Ishikawa (cell line): Measurements from ENCODE around the gene SPDL1.

Experiments
- CEBPB ChIP-seq: IDR thresholded peaks from 2 replicates; pipeline ENCODE4 v1.6.1; 2012
- CREB1 ChIP-seq: IDR thresholded peaks from 2 replicates; pipeline ENCODE4 v1.6.1; 2012; ENCODE audit warnings: low read depth
- EGR1 ChIP-seq: IDR thresholded peaks from 2 replicates; pipeline ENCODE4 v1.6.1; 2012
- EP300 ChIP-seq: IDR thresholded peaks from 2 replicates; pipeline ENCODE4 v1.6.1; 2012; ENCODE audit warnings: borderline replicate concordance
- FOXM1 ChIP-seq: IDR thresholded peaks from 2 replicates; pipeline ENCODE4 v1.6.1; 2012; ENCODE audit warnings: low read depth, borderline replicate concordance
- NFIC ChIP-seq: IDR thresholded peaks from 2 replicates; pipeline ENCODE4 v1.6.1; 2012
- RAD21 ChIP-seq: IDR thresholded peaks from 2 replicates; pipeline ENCODE4 v1.6.1; 2012; ENCODE audit warnings: low read depth
- REST ChIP-seq: IDR thresholded peaks from 2 replicates; pipeline ENCODE4 v1.6.1; 2012; ENCODE audit warnings: low read depth, mild to moderate bottlenecking
- TAF1 ChIP-seq: IDR thresholded peaks from 2 replicates; pipeline ENCODE4 v1.6.1; 2012; ENCODE audit warnings: low read depth, mild to moderate bottlenecking
- TCF12 ChIP-seq: IDR thresholded peaks from 2 replicates; pipeline ENCODE4 v1.6.1; 2012; ENCODE audit warnings: low read depth
- TEAD4 ChIP-seq: IDR thresholded peaks from 2 replicates; pipeline ENCODE4 v1.6.1; 2012
- YY1 ChIP-seq: IDR thresholded peaks from 2 replicates; pipeline ENCODE4 v1.6.1; 2012; ENCODE audit warnings: low read depth
- ZBTB7A ChIP-seq: IDR thresholded peaks from 2 replicates; pipeline ENCODE4 v1.6.1; 2012; ENCODE audit warnings: low read depth
- TF ChIP-seq, protein P1 (sequence below): IDR thresholded peaks from 2 replicates; pipeline ENCODE4 v1.6.1; 2012
- TF ChIP-seq, protein P2 (sequence below): IDR thresholded peaks from 2 replicates; pipeline ENCODE4 v1.6.1; 2012

Gene SPDL1

GRCh38 chr5:169577951-169578350 is 5.6 kb upstream of the SPDL1 start:
- peak; percentile 66 for TF ChIP-seq RAD21
- TF ChIP-seq EGR1: no peak

GRCh38 chr5:169580964-169581363 is 2.6 kb upstream of the SPDL1 start:
- TF ChIP-seq TEAD4: no peak
- TF ChIP-seq YY1: no peak
- TF ChIP-seq FOXM1: no peak
- no peak for TF ChIP-seq ZBTB7A
- no peak for TF ChIP-seq TCF12
- TF ChIP-seq EGR1: no peak
- TF ChIP-seq EP300: no peak
- TF ChIP-seq, protein P1, sequence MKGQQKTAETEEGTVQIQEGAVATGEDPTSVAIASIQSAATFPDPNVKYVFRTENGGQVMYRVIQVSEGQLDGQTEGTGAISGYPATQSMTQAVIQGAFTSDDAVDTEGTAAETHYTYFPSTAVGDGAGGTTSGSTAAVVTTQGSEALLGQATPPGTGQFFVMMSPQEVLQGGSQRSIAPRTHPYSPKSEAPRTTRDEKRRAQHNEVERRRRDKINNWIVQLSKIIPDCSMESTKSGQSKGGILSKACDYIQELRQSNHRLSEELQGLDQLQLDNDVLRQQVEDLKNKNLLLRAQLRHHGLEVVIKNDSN: no peak
- TF ChIP-seq CEBPB: no peak
- TF ChIP-seq REST: no peak
- no peak for TF ChIP-seq CREB1

GRCh38 chr5:169581580-169582227 is 1.9 kb upstream of the SPDL1 start:
- TF ChIP-seq, protein P2, sequence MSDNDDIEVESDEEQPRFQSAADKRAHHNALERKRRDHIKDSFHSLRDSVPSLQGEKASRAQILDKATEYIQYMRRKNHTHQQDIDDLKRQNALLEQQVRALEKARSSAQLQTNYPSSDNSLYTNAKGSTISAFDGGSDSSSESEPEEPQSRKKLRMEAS: no peak
- peak; percentile 75 for TF ChIP-seq RAD21

DNA sequence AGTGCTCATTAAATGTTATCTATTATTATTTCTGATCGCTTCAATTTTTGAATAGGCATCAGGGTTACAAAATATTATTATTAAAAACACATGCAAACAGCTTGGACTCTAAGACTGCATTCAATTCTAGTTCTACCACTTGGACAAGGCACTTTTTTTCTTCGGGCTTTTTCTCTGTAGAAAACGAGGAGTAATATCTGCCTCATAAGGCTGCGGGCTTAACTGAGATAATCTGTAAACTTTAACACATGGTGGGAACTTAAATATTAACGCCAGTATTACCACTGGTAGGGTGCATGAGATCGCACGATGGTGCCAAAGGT is 511 bp upstream of the SPDL1 start:
- TF ChIP-seq NFIC: no peak
- no peak for TF ChIP-seq FOXM1

DNA sequence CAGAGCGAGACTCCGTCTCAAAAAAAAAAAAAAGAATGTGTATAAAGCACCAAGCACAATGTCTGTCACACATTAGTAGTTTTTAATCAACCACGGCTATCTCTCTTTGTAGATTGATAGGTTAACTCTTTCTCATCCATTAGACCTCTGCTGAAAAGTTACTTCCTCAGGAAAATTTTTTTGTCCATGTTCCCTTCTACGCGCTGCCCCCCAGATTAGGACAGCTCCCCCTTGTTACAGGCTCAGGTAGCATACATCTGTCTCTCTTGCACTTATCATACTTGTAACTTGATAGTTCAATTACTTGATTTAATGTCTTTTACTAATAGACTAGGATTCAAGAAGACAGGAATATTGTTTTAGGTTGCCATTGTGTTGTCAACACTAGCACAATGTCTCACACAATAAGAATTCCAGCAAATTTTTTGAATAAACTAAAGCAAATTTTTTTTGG is 1.5 kb downstream of the SPDL1 start:
- TF ChIP-seq, protein P2: no peak
- no peak for TF ChIP-seq EGR1
- no peak for TF ChIP-seq EP300
- no peak for TF ChIP-seq TAF1
- no peak for TF ChIP-seq TEAD4
- no peak for TF ChIP-seq CEBPB
- TF ChIP-seq, protein P1: no peak

- TF ChIP-seq CREB1: no peak
These were observed 7.0 kb downstream of the SPDL1 start for GRCh38 chr5:169590602-169591001.

DNA sequence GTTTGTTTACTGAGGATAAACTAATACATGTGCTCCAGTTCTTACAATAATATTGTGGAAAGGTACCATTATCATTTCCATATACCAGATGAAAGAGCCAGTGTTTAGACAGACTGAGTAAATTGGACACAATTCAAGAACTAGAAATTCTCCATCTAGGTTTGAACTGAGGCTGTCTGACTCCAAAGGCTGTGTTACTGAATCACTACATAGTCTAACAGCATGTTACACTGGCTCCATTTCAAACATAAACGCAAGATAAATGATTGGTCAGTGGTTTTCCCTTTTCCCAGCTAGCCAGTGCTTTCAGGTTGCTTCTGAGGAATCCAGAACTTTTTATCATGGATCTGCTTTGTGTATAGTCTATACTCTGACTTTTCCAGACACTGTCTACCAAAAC is 8.1 kb downstream of the SPDL1 start:
- TF ChIP-seq YY1: no peak
- TF ChIP-seq CREB1: no peak
- no peak for TF ChIP-seq FOXM1
- TF ChIP-seq, protein P1: no peak
- no peak for TF ChIP-seq CEBPB

- TF ChIP-seq ZBTB7A (no peak), TCF12 (no peak), EP300 (no peak), YY1 (no peak)
- TF ChIP-seq, protein P2: no peak
These were observed 9.5 kb downstream of the SPDL1 start for GRCh38 chr5:169592937-169593650.
